ENCODE results near the gene ATP8A1. TPM values are rescaled to one million over a fixed set of nuclear protein-coding genes. Genes with fewer than 3 reads are reported as not detected.

Gene ATP8A1
- total RNA-seq, 2 donors from 2014 or later, result 18.6 to 74.0 TPM

- Histone ChIP-seq H3K27ac (no peak overlapping the region), H3K36me3 (no peaks in the 10 kb centered on the region), H3K9me3 (no peaks in the 10 kb centered on the region), H3K4me3 (no peak overlapping the region), H3K4me1 (replicated peaks) (no peaks in the 10 kb centered on the region), H3K27me3 (replicated peaks; ENCODE audit: insufficient read depth) (no peaks in the 10 kb centered on the region)
- no peak for DNase-seq (ENCODE audit: low spot score)
- intact Hi-C loops (cut with DNase I), result no loop called here
- 95% methylated on average over 3 of the region's 3 CpGs for WGBS
- TF ChIP-seq POLR2AphosphoS5 (IDR thresholded peaks at IDR 0.05) (no peak), POLR2A (IDR thresholded peaks at IDR 0.05) (no peak), CTCF (IDR thresholded peaks at IDR 0.05) (no peak)
Observed at GRCh38 chr4:42363614-42364013, 293.3 kb downstream of the ATP8A1 start.

DNA sequence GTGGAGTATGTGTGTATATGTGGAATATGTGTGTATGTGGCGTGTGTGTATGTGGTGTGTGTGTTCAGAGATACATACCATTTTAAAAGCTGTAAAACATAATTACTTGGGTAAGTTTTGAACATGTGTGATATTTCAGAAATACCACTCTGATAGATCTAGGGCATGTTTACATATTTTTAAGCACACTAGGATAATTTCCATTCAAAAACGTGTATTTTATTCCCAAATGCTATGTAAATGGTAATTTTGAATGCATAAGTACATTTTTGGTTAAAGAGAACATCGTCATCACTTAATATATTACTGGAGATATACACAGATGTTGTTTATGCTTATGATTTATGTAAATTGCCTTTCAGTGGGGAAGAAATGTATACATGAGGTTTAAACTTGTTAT is 294.3 kb downstream of the ATP8A1 start:
- 82% methylated on average over 3 of the region's 3 CpGs for WGBS
- H3K4me3 ChIP-seq, result no peak overlapping the region
- H3K36me3 ChIP-seq, result no peaks in the 10 kb centered on the region
- H3K27me3 ChIP-seq (replicated peaks; ENCODE audit: insufficient read depth), result no peaks in the 10 kb centered on the region
- intact Hi-C loops (cut with DNase I), result no loop called here
- H3K4me1 ChIP-seq (replicated peaks), result no peaks in the 10 kb centered on the region
- no peaks in the 10 kb centered on the region for H3K9me3 ChIP-seq
- no peak for TF ChIP-seq POLR2AphosphoS5 (IDR thresholded peaks at IDR 0.05)
- TF ChIP-seq CTCF (IDR thresholded peaks at IDR 0.05), result no peak
- TF ChIP-seq POLR2A (IDR thresholded peaks at IDR 0.05), result no peak
- no peak overlapping the region for H3K27ac ChIP-seq
- no peak for DNase-seq (ENCODE audit: low spot score)

GRCh38 chr4:42361456-42361855 is 295.4 kb downstream of the ATP8A1 start:
- TF ChIP-seq CTCF (IDR thresholded peaks at IDR 0.05), result no peak
- TF ChIP-seq POLR2A (IDR thresholded peaks at IDR 0.05), result no peak
- TF ChIP-seq POLR2AphosphoS5 (IDR thresholded peaks at IDR 0.05), result no peak
- intact Hi-C loops (cut with DNase I), result no loop called here
- Histone ChIP-seq H3K27ac (no peak overlapping the region), H3K27me3 (replicated peaks; ENCODE audit: insufficient read depth) (no peaks in the 10 kb centered on the region), H3K9me3 (no peaks in the 10 kb centered on the region), H3K4me3 (no peak overlapping the region), H3K4me1 (replicated peaks) (no peaks in the 10 kb centered on the region), H3K36me3 (no peaks in the 10 kb centered on the region)
- DNase-seq (ENCODE audit: low spot score), result no peak
- WGBS, result 87% methylated on average over 8 of the region's 8 CpGs

DNA sequence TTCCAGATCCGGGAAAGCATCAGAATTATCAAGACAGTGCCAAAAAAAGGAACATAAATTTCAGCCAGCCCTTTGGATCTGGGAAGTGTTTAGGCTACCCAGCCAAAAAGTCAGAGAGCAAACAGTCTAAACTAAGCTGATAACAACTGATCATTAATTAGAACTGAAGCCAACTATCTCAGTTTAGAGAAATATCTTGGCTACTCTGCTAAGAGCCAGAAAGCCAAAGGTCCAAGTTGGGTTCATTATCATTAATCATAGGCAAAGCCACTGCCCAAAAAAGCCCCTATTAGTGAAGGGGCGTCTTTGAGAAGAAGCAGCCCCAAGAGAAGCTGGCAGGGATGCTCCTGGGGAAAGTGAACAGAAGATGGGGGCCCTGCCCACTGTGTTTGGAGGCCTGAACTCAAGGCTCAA is 296.6 kb downstream of the ATP8A1 start:
- 38% methylated on average over 2 of the region's 2 CpGs for WGBS
- no peak for TF ChIP-seq POLR2A (IDR thresholded peaks at IDR 0.05)
- no peak for TF ChIP-seq POLR2AphosphoS5 (IDR thresholded peaks at IDR 0.05)
- TF ChIP-seq CTCF (IDR thresholded peaks at IDR 0.05), result no peak
- no peaks in the 10 kb centered on the region for H3K36me3 ChIP-seq
- H3K4me1 ChIP-seq (replicated peaks), result no peaks in the 10 kb centered on the region
- no peak for DNase-seq (ENCODE audit: low spot score)
- no peaks in the 10 kb centered on the region for H3K9me3 ChIP-seq
- no peaks in the 10 kb centered on the region for H3K27me3 ChIP-seq (replicated peaks; ENCODE audit: insufficient read depth)
- H3K27ac ChIP-seq, result no peak overlapping the region
- H3K4me3 ChIP-seq, result no peak overlapping the region
- intact Hi-C loops (cut with DNase I), result no loop called here

DNA sequence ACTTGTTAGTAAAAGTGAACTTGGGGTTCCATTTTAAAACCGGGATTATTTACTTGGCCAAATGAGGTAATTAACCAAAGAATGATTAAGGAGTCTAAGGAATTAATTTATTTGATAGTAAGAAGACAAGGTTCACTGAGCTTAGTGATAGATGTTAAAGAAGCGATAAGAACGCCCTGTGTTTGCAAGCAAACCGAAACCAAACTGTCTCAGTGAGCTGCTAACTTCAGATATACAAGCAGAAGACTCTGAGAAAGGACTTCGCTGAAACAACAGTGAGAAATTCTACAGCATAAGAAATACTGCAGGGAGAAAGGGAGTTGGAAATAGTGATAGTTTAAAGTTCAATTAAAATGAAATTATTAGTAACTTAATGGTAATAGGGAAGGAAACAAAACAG is 297.2 kb downstream of the ATP8A1 start:
- Histone ChIP-seq H3K36me3 (no peaks in the 10 kb centered on the region), H3K27me3 (replicated peaks; ENCODE audit: insufficient read depth) (no peaks in the 10 kb centered on the region), H3K27ac (peak overlapping the region in 1 of 2 donors; percentile 9), H3K9me3 (no peaks in the 10 kb centered on the region), H3K4me3 (no peak overlapping the region), H3K4me1 (replicated peaks) (no peaks in the 10 kb centered on the region)
- no peak for DNase-seq (ENCODE audit: low spot score)
- TF ChIP-seq POLR2AphosphoS5 (IDR thresholded peaks at IDR 0.05) (no peak), POLR2A (IDR thresholded peaks at IDR 0.05) (no peak), CTCF (IDR thresholded peaks at IDR 0.05) (no peak)
- 22% methylated on average over 5 of the region's 5 CpGs for WGBS
- intact Hi-C loops (cut with DNase I), result no loop called here

Other genes with a start within 250 kb of the ATP8A1 start
- not detected for gene GRXCR1, start 235.6 kb upstream of the ATP8A1 start, total RNA-seq

Measured in prostate gland (tissue), 2 donors.